ENCODE data around the gene CLDN6.

GRCh38 chr16:3022208-3022683 is 4.3 kb upstream of the CLDN6 start:
- TF ChIP-seq CTCF (IDR thresholded peaks at IDR 0.05), result no peak
- no peak for TF ChIP-seq ZFX (IDR thresholded peaks at IDR 0.05; ENCODE audit: borderline replicate concordance)

Measured in 22Rv1 (cell line).